OCI-LY7 (cell line): ENCODE data around the gene CDKN1A. TPM values are rescaled to one million over a fixed set of nuclear protein-coding genes. Genes with fewer than 3 reads are reported as not detected.

Experiments
- BruUV-seq: library from RNA; stranded (reverse); fragments of 400-500 nt; replicated peaks from 2 replicates; lab custom pipeline; 2021; lab: Mats Ljungman, UMichigan
- CTCF ChIA-PET: fragments of 300-600 bp; sonication (Branson Sonifier 250); formaldehyde crosslinking; loops from one replicate; lab custom pipeline; 2022; ENCODE audit warnings: antibody characterized with exemption; ENCODE audit not compliant: unreplicated experiment; lab: Charles Lee
- POLR2A ChIA-PET: fragments of 300-600 bp; sonication (Branson Sonifier 250); formaldehyde crosslinking; loops from one replicate; lab custom pipeline; 2022; ENCODE audit warnings: antibody characterized with exemption; lab: Charles Lee
- DNase-seq: peaks from one replicate; pipeline ENCODE4 v3.0.0-alpha.2; 2015; ENCODE audit warnings: low spot score
- H2AFZ ChIP-seq: fragments of 200-600 bp; sonication (generic), shearing (Covaris generic); 2 replicates; pipeline ENCODE4 v1.6.1; 2014; ENCODE audit warnings: mild to moderate bottlenecking, antibody characterized with exemption, low read length, moderate library complexity
- H3K27ac ChIP-seq: fragments of 200-600 bp; sonication (generic); 2 replicates; pipeline ENCODE4 v1.5.1; 2014; ENCODE audit warnings: mixed run types, low read depth, mild to moderate bottlenecking, moderate library complexity, low read length, inconsistent platforms; ENCODE audit not compliant: poor library complexity, severe bottlenecking
- H3K36me3 ChIP-seq: fragments of 200-600 bp; sonication (generic); 2 replicates; pipeline ENCODE4 v1.6.1; 2014; ENCODE audit warnings: mild to moderate bottlenecking, antibody characterized with exemption, low read length, moderate library complexity, mixed read lengths; ENCODE audit not compliant: insufficient read depth
- H3K4me1 ChIP-seq: fragments of 200-600 bp; sonication (generic); 2 replicates; pipeline ENCODE4 v1.5.1; 2014; ENCODE audit warnings: mild to moderate bottlenecking, low read length; ENCODE audit not compliant: insufficient read depth, poor library complexity, severe bottlenecking
- H3K4me2 ChIP-seq: fragments of 200-600 bp; sonication (generic); 2 replicates; pipeline ENCODE4 v1.6.1; 2014; ENCODE audit warnings: mild to moderate bottlenecking, low read length
- H3K4me3 ChIP-seq: fragments of 200-600 bp; sonication (generic); 2 replicates; pipeline ENCODE4 v1.5.1; 2014; ENCODE audit warnings: mild to moderate bottlenecking, low read depth, low read length; ENCODE audit not compliant: poor library complexity, severe bottlenecking
- H3K79me2 ChIP-seq: fragments of 200-600 bp; sonication (generic); 2 replicates; pipeline ENCODE4 v1.6.1; 2016; ENCODE audit warnings: low read depth, mild to moderate bottlenecking, low read length, moderate library complexity, mixed read lengths; ENCODE audit not compliant: insufficient read depth
- H3K9me2 ChIP-seq: fragments of 200-600 bp; sonication (generic); 2 replicates; pipeline ENCODE4 v1.6.1; 2016; ENCODE audit warnings: mild to moderate bottlenecking, low read length, mixed read lengths; ENCODE audit not compliant: insufficient read depth
- H3K9me3 ChIP-seq: fragments of 200-600 bp; sonication (generic); 2 replicates; pipeline ENCODE4 v1.6.1; 2014; ENCODE audit warnings: mild to moderate bottlenecking, mixed run types, low read length, mixed read lengths
- H4K20me1 ChIP-seq: fragments of 200-600 bp; sonication (generic); 2 replicates; pipeline ENCODE4 v1.6.1; 2014; ENCODE audit warnings: mild to moderate bottlenecking, antibody characterized with exemption, low read length, moderate library complexity, mixed read lengths; ENCODE audit not compliant: insufficient read depth
- EZH2phosphoT487 ChIP-seq: fragments of 200-600 bp; sonication (generic); IDR thresholded peaks from 2 replicates; pipeline ENCODE4 v1.6.1; 2018; ENCODE audit warnings: low read depth, borderline replicate concordance, mild to moderate bottlenecking, mixed run types, antibody characterized with exemption, low read length, moderate library complexity, mixed read lengths
- intact Hi-C: fragments of 100-400 bp; cut with micrococcal nuclease; formaldehyde crosslinking; loops from one replicate; pipeline ENCODE4 v1.10.0; 2022; ENCODE audit not compliant: unreplicated experiment
- total RNA-seq, 2 experiments: library from RNA; depleted of rRNA in 1 of 2; stranded (reverse); fragments of >200 nt in 1 of 2; shearing (Covaris generic) in 1 of 2; gene quantifications; 2 replicates each; pipeline ENCODE4 v1.2.3, GENCODE V29; 2014 to 2022
- TF ChIP-seq, protein P1 (sequence below): fragments of 200-600 bp; sonication (generic); conservative IDR thresholded peaks from 2 replicates; pipeline ENCODE4 v1.5.1; 2014; ENCODE audit warnings: mild to moderate bottlenecking, antibody characterized with exemption, low read length, moderate library complexity, mixed read lengths

Gene CDKN1A
- total RNA-seq, 2 experiments from 2014 or later: 0.13 to 1.3 TPM

DNA sequence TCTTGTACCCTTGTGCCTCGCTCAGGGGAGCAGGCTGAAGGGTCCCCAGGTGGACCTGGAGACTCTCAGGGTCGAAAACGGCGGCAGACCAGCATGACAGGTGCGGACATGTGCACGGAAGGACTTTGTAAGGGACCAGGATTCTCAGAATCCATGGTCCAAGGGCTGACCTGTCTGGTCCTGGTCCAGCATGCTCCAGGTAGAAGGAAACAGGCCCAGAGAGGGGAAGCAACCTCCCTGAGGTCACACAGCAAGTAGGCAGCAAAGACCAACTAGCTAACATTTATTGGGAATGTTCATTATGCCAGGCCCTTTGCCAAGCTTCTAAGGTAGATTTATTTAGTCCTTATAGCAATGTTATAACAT lies 5.9 kb downstream of the CDKN1A start:
- no peaks in the 10 kb centered on the region for H3K9me3 ChIP-seq
- H4K20me1 ChIP-seq: no peaks in the 10 kb centered on the region
- peaks cover 56% of the 10 kb centered on the region for H3K4me1 ChIP-seq
- H3K36me3 ChIP-seq: no peaks in the 10 kb centered on the region
- CTCF ChIA-PET: no interaction called here
- H3K9me2 ChIP-seq: no peaks in the 10 kb centered on the region
- POLR2A ChIA-PET: interaction anchor here (0.6 to 1.2 kb wide), 2 partner anchors 20 to 204 kb away, joined by 3 to 4 read pairs; no protein-coding TSS in a partner anchor
- BruUV-seq: no TSS peak
- no peak overlapping the region for H2AFZ ChIP-seq
- TF ChIP-seq, protein P1, sequence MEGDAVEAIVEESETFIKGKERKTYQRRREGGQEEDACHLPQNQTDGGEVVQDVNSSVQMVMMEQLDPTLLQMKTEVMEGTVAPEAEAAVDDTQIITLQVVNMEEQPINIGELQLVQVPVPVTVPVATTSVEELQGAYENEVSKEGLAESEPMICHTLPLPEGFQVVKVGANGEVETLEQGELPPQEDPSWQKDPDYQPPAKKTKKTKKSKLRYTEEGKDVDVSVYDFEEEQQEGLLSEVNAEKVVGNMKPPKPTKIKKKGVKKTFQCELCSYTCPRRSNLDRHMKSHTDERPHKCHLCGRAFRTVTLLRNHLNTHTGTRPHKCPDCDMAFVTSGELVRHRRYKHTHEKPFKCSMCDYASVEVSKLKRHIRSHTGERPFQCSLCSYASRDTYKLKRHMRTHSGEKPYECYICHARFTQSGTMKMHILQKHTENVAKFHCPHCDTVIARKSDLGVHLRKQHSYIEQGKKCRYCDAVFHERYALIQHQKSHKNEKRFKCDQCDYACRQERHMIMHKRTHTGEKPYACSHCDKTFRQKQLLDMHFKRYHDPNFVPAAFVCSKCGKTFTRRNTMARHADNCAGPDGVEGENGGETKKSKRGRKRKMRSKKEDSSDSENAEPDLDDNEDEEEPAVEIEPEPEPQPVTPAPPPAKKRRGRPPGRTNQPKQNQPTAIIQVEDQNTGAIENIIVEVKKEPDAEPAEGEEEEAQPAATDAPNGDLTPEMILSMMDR: no peak
- TF ChIP-seq EZH2phosphoT487: no peak
- H3K4me3 ChIP-seq: no peak overlapping the region
- no peak overlapping the region for H3K4me2 ChIP-seq
- no peak for DNase-seq
- no peaks in the 10 kb centered on the region for H3K79me2 ChIP-seq
- intact Hi-C loops: no loop called here
- H3K27ac ChIP-seq: no peak overlapping the region

DNA sequence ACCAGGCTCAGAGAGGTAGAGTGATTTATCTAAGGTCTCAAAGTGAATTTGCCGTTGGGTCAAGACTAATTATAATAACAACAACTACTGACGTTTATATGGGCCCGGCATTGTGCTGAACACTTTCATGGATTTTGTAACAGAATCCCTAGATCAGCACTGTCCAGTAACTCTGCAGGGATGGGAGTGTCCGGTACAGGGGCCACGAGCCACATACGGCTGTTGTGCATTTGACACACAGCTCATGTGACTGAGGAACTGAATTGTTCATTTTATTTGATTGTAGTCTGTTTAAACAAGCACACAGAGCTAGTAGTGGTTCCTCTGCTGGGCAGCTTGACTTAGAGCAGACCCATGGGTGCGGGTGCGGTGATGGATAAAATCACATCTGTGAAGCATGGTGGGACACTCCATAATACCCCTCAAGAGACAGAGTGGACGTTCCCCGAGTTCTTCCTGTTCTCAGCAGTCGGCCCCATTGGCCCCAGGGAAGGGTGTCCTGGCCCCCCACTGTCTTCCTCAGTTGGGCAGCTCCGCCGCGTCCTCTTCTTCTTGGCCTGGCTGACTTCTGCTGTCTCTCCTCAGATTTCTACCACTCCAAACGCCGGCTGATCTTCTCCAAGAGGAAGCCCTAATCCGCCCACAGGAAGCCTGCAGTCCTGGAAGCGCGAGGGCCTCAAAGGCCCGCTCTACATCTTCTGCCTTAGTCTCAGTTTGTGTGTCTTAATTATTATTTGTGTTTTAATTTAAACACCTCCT lies 6.8 kb downstream of the CDKN1A start:
- BruUV-seq: no TSS peak
- no peak overlapping the region for H2AFZ ChIP-seq
- H4K20me1 ChIP-seq: no peaks in the 10 kb centered on the region
- no peak overlapping the region for H3K4me3 ChIP-seq
- H3K4me2 ChIP-seq: no peak overlapping the region
- H3K9me3 ChIP-seq: no peaks in the 10 kb centered on the region
- CTCF ChIA-PET: interaction anchor here (0.5 kb wide), 1 partner anchor 74 kb away, joined by 3 read pairs; no protein-coding TSS in a partner anchor
- no peak for TF ChIP-seq EZH2phosphoT487
- TF ChIP-seq, protein P1: no peak
- POLR2A ChIA-PET: interaction anchor here (1.2 kb wide), 1 partner anchor 21 kb away, joined by 3 read pairs; no protein-coding TSS in a partner anchor
- no peaks in the 10 kb centered on the region for H3K9me2 ChIP-seq
- no peaks in the 10 kb centered on the region for H3K36me3 ChIP-seq
- no peaks in the 10 kb centered on the region for H3K79me2 ChIP-seq
- peaks cover 47% of the 10 kb centered on the region for H3K4me1 ChIP-seq
- DNase-seq: no peak
- H3K27ac ChIP-seq: no peak overlapping the region
- intact Hi-C loops: no loop called here
